ENCODE results near the gene DHRS13. TPM values are rescaled to one million over a fixed set of nuclear protein-coding genes. Genes with fewer than 3 reads are reported as not detected.
"Not testable (repeated sequence)": the region's sequence is repeated elsewhere in the genome, so short reads cannot be mapped to it uniquely, and the experiment has no call there.

Gene DHRS13
- total RNA-seq, 1 donor from 2014 or later: 8.2 TPM

- H3K36me3 Mint-ChIP-seq (ENCODE audit: low read depth, unreplicated experiment): peaks cover 13% of the 10 kb centered on the region
- no peak overlapping the region for H3K4me3 Mint-ChIP-seq (ENCODE audit: unreplicated experiment)
- H3K27ac Mint-ChIP-seq (ENCODE audit: unreplicated experiment): no peak overlapping the region
- no peaks in the 10 kb centered on the region for H3K27me3 Mint-ChIP-seq (ENCODE audit: unreplicated experiment)
- no peak for DNase-seq (ENCODE audit: low spot score)
- TF ChIP-seq CTCF (IDR thresholded peaks at IDR 0.05; ENCODE audit: unreplicated experiment): no peak
- peaks cover 18% of the 10 kb centered on the region for H3K4me1 Mint-ChIP-seq (ENCODE audit: unreplicated experiment)
- no peaks in the 10 kb centered on the region for H3K9me3 Mint-ChIP-seq (ENCODE audit: unreplicated experiment)
Observed at GRCh38 chr17:28940675-28941074, 37.8 kb upstream of the DHRS13 start.

- Mint-ChIP-seq H3K4me1 (ENCODE audit: unreplicated experiment) (peaks cover 16% of the 10 kb centered on the region), H3K27me3 (ENCODE audit: unreplicated experiment) (no peaks in the 10 kb centered on the region), H3K27ac (ENCODE audit: unreplicated experiment) (no peak overlapping the region), H3K4me3 (ENCODE audit: unreplicated experiment) (no peak overlapping the region), H3K36me3 (ENCODE audit: low read depth, unreplicated experiment) (peaks cover 11% of the 10 kb centered on the region), H3K9me3 (ENCODE audit: unreplicated experiment) (no peaks in the 10 kb centered on the region)
- TF ChIP-seq CTCF (IDR thresholded peaks at IDR 0.05; ENCODE audit: unreplicated experiment): no peak
- DNase-seq (ENCODE audit: low spot score): no peak
Observed at GRCh38 chr17:28940142-28940541, 37.3 kb upstream of the DHRS13 start.

- H3K27ac Mint-ChIP-seq (ENCODE audit: unreplicated experiment): peak overlapping the region; percentile 22
- H3K4me3 Mint-ChIP-seq (ENCODE audit: unreplicated experiment): no peak overlapping the region
- H3K9me3 Mint-ChIP-seq (ENCODE audit: unreplicated experiment): no peaks in the 10 kb centered on the region
- H3K4me1 Mint-ChIP-seq (ENCODE audit: unreplicated experiment): peaks cover 14% of the 10 kb centered on the region
- H3K36me3 Mint-ChIP-seq (ENCODE audit: low read depth, unreplicated experiment): peaks cover 7% of the 10 kb centered on the region
- TF ChIP-seq CTCF (IDR thresholded peaks at IDR 0.05; ENCODE audit: unreplicated experiment): no peak
- H3K27me3 Mint-ChIP-seq (ENCODE audit: unreplicated experiment): no peaks in the 10 kb centered on the region
- DNase-seq (ENCODE audit: low spot score): no peak
Observed at GRCh38 chr17:28938552-28938951, 35.7 kb upstream of the DHRS13 start.

DNA sequence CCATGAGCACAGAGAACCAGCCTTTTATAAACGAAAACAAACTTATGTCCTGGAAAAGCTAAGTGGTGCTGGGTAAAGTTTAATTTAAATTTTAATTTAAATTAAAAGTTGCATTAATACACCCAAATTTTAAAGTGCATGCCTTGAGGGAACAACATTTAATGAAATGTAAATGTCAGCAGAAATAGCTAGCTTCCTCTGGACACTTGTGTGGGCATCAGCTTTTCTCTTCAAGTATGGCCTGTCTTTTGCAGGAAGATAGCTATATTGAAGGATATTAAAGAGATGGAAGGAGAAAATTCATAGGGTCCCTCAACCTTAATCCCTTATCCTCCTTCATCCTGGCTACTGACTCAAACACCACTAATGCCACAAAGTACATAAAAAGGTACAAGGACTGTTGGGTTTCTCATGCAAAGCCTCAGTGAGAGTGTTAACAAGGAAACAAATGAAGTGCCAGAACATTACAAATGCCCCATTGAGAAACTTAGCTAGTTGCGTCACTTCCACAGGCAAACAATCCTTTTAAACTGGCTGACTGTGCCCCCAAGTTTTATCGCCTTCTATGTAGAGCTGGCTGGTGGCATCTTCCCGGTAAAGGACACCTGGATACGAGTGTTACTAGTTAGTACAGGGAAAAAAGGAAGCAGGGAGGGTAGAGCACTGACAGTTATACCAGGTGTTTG, 34.3 kb upstream of the DHRS13 start:
- Mint-ChIP-seq H3K36me3 (ENCODE audit: low read depth, unreplicated experiment) (peaks cover 7% of the 10 kb centered on the region), H3K27ac (ENCODE audit: unreplicated experiment) (no peak overlapping the region), H3K27me3 (ENCODE audit: unreplicated experiment) (no peaks in the 10 kb centered on the region), H3K4me1 (ENCODE audit: unreplicated experiment) (peaks cover 14% of the 10 kb centered on the region), H3K4me3 (ENCODE audit: unreplicated experiment) (no peak overlapping the region), H3K9me3 (ENCODE audit: unreplicated experiment) (no peaks in the 10 kb centered on the region)
- no peak for DNase-seq (ENCODE audit: low spot score)
- no peak for TF ChIP-seq CTCF (IDR thresholded peaks at IDR 0.05; ENCODE audit: unreplicated experiment)

GRCh38 chr17:28935744-28936460, 33.0 kb upstream of the DHRS13 start:
- H3K4me3 Mint-ChIP-seq (ENCODE audit: unreplicated experiment): no peak overlapping the region
- H3K27ac Mint-ChIP-seq (ENCODE audit: unreplicated experiment): no peak overlapping the region
- H3K36me3 Mint-ChIP-seq (ENCODE audit: low read depth, unreplicated experiment): peaks cover 7% of the 10 kb centered on the region
- peaks cover 14% of the 10 kb centered on the region for H3K4me1 Mint-ChIP-seq (ENCODE audit: unreplicated experiment)
- no peak for DNase-seq (ENCODE audit: low spot score)
- no peak for TF ChIP-seq CTCF (IDR thresholded peaks at IDR 0.05; ENCODE audit: unreplicated experiment)
- H3K9me3 Mint-ChIP-seq (ENCODE audit: unreplicated experiment): no peaks in the 10 kb centered on the region
- no peaks in the 10 kb centered on the region for H3K27me3 Mint-ChIP-seq (ENCODE audit: unreplicated experiment)

- not testable (repeated sequence) for H3K27ac Mint-ChIP-seq (ENCODE audit: unreplicated experiment); H3K4me3 Mint-ChIP-seq (ENCODE audit: unreplicated experiment); DNase-seq (ENCODE audit: low spot score); H3K27me3 Mint-ChIP-seq (ENCODE audit: unreplicated experiment); H3K9me3 Mint-ChIP-seq (ENCODE audit: unreplicated experiment); H3K36me3 Mint-ChIP-seq (ENCODE audit: low read depth, unreplicated experiment)
- peaks cover 15% of the 10 kb centered on the region for H3K4me1 Mint-ChIP-seq (ENCODE audit: unreplicated experiment)
Observed at GRCh38 chr17:28934508-28934907, 31.6 kb upstream of the DHRS13 start.
